ENCODE measurements around the gene TTC34.

GRCh38 chr1:2810899-2811532 is 9.5 kb upstream of the TTC34 start:
- TF ChIP-seq POLR2A (IDR thresholded peaks at IDR 0.05) (no peak), CTCF (IDR thresholded peaks at IDR 0.05 in 4 of 5, conservative IDR thresholded peaks at IDR 0.05 in 1 of 5) (no peak)
